ENCODE results near the gene FLYWCH2. TPM values are rescaled to one million over a fixed set of nuclear protein-coding genes. Genes with fewer than 3 reads are reported as not detected.
A peak's percentile ranks its signal among the peaks of the same experiment; 100 is the strongest.

The FLYWCH2 gene
- total and polyA plus RNA-seq, 9 of the 15 experiments (the other 6 are each of a cell fraction or from before 2014, with no cell fraction given): 0.70 to 55.5 (median 7.6) TPM

DNA sequence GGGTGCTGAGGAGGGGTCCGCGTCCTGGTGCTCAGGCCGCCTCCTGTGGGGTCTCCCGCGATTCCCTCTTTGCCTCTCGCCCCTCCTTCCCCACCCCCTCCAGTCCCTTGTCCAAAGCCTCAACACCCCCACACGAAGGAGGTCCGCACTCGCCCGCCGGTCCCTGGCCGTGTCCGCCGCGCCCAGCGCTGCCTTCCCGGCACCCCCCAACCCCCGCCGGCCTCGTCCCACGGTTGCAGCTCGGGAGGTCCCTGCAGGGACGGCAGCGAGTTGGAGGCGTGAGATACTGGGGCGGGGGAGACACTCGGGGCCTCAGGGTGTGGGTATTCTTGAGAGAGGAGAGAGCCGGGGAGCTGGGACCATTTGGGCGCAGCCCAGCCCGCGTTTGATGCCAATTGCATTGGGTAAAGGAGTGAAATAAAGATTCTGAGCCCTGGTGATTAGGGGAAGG is 468 bp downstream of the FLYWCH2 start (continued):
- TF ChIP-seq UBTF (IDR thresholded peaks at IDR 0.05; ENCODE audit: borderline replicate concordance in 1 of 2, low read depth in 2 of 2, low read length in 2 of 2) (0 out of 4 replicates have a peak, but pooled peaks of 1 of the 2 experiments have one; percentile 15), SMARCC2 (IDR thresholded peaks at IDR 0.05; ENCODE audit: low read depth) (no peak), ARID4B (CRISPR knock-in tag; IDR thresholded peaks at IDR 0.05) (peak; percentile 48; the same call in 1 of the 2 replicates), ZNF431 (CRISPR knock-in tag; IDR thresholded peaks at IDR 0.05) (peak; percentile 50; the same call in 1 of the 2 replicates)
